Activated T-cell treated with anti-CD3 and anti-CD28 coated beads, Interleukin-2, amount 50 U/mL, for 24 hours (primary cell): Measurements from ENCODE around the gene RRM1.
A peak's percentile ranks its signal among the peaks of the same experiment; 100 is the strongest.
"Not testable (repeated sequence)": the region's sequence is repeated elsewhere in the genome, so short reads cannot be mapped to it uniquely, and the experiment has no call there.

ENCODE experiments used
- DNase-seq: peaks from one replicate; pipeline ENCODE4 v3.0.0-alpha.2; 2020
- H3K27ac Mint-ChIP-seq: 2 replicates; pipeline ENCODE4 v1.8.0; 2020; ENCODE audit warnings: mild to moderate bottlenecking, mixed read lengths
- H3K27me3 Mint-ChIP-seq: 2 replicates; pipeline ENCODE4 v1.8.0; 2020; ENCODE audit warnings: mixed read lengths
- H3K36me3 Mint-ChIP-seq: 2 replicates; pipeline ENCODE4 v1.8.0; 2020; ENCODE audit warnings: low read depth, mixed read lengths
- H3K4me1 Mint-ChIP-seq: 2 replicates; pipeline ENCODE4 v1.8.0; 2020; ENCODE audit warnings: low read depth, mixed read lengths
- H3K4me3 Mint-ChIP-seq: 2 replicates; pipeline ENCODE4 v1.8.0; 2020; ENCODE audit warnings: mild to moderate bottlenecking, moderate library complexity, mixed read lengths
- H3K9me3 Mint-ChIP-seq: 2 replicates; pipeline ENCODE4 v1.8.0; 2020; ENCODE audit warnings: mixed read lengths

Gene RRM1

GRCh38 chr11:4092026-4092425, 2.6 kb upstream of the RRM1 start:
- peak overlapping the region; percentile 91 for H3K27ac Mint-ChIP-seq
- H3K27me3 Mint-ChIP-seq: no peaks in the 10 kb centered on the region
- peaks cover 80% of the 10 kb centered on the region for H3K4me1 Mint-ChIP-seq
- peak overlapping the region; percentile 35 for H3K4me3 Mint-ChIP-seq
- peaks cover 80% of the 10 kb centered on the region for H3K36me3 Mint-ChIP-seq
- no peaks in the 10 kb centered on the region for H3K9me3 Mint-ChIP-seq
- DNase-seq: no peak

- Mint-ChIP-seq H3K27ac (peak overlapping the region; percentile 98), H3K4me3 (peak overlapping the region; percentile 99), H3K27me3 (no peaks in the 10 kb centered on the region), H3K36me3 (peaks cover 79% of the 10 kb centered on the region), H3K9me3 (no peaks in the 10 kb centered on the region), H3K4me1 (peaks cover 75% of the 10 kb centered on the region)
- no peak for DNase-seq
These were observed 866 bp upstream of the RRM1 start for GRCh38 chr11:4093519-4094347.

- Mint-ChIP-seq H3K27ac (peak overlapping the region; percentile 98), H3K4me3 (peak overlapping the region; percentile 99), H3K4me1 (peaks cover 76% of the 10 kb centered on the region), H3K36me3 (peaks cover 82% of the 10 kb centered on the region), H3K9me3 (no peaks in the 10 kb centered on the region), H3K27me3 (no peaks in the 10 kb centered on the region)
- no peak for DNase-seq
These were observed 1.1 kb downstream of the RRM1 start for GRCh38 chr11:4095509-4096230.

- Mint-ChIP-seq H3K36me3 (peaks cover 86% of the 10 kb centered on the region), H3K4me1 (peaks cover 65% of the 10 kb centered on the region), H3K9me3 (no peaks in the 10 kb centered on the region), H3K4me3 (no peak overlapping the region), H3K27ac (no peak overlapping the region), H3K27me3 (no peaks in the 10 kb centered on the region)
- DNase-seq: no peak
These were observed 3.5 kb downstream of the RRM1 start for GRCh38 chr11:4098026-4098621.

- Mint-ChIP-seq H3K27ac (no peak overlapping the region), H3K36me3 (peaks cover 90% of the 10 kb centered on the region), H3K9me3 (no peaks in the 10 kb centered on the region), H3K4me3 (no peak overlapping the region), H3K4me1 (peaks cover 46% of the 10 kb centered on the region), H3K27me3 (no peaks in the 10 kb centered on the region)
- DNase-seq: no peak
These were observed 8.1 kb downstream of the RRM1 start for GRCh38 chr11:4102711-4103110.

GRCh38 chr11:4103269-4103668, 8.7 kb downstream of the RRM1 start:
- H3K36me3 Mint-ChIP-seq: peaks cover 91% of the 10 kb centered on the region
- no peak for DNase-seq
- no peak overlapping the region for H3K4me3 Mint-ChIP-seq
- no peaks in the 10 kb centered on the region for H3K9me3 Mint-ChIP-seq
- no peak overlapping the region for H3K27ac Mint-ChIP-seq
- no peaks in the 10 kb centered on the region for H3K27me3 Mint-ChIP-seq
- peaks cover 45% of the 10 kb centered on the region for H3K4me1 Mint-ChIP-seq

GRCh38 chr11:4105916-4106315, 11.3 kb downstream of the RRM1 start:
- Mint-ChIP-seq H3K27ac (no peak overlapping the region), H3K27me3 (no peaks in the 10 kb centered on the region), H3K36me3 (peaks cover 86% of the 10 kb centered on the region), H3K4me1 (peaks cover 21% of the 10 kb centered on the region), H3K4me3 (no peak overlapping the region), H3K9me3 (no peaks in the 10 kb centered on the region)
- no peak for DNase-seq

- no peak for DNase-seq
- Mint-ChIP-seq H3K4me3 (no peak overlapping the region), H3K27ac (no peak overlapping the region), H3K9me3 (no peaks in the 10 kb centered on the region), H3K36me3 (peaks cover 88% of the 10 kb centered on the region), H3K4me1 (peaks cover 14% of the 10 kb centered on the region), H3K27me3 (no peaks in the 10 kb centered on the region)
These were observed 17.2 kb downstream of the RRM1 start for GRCh38 chr11:4111834-4112233.

- DNase-seq: no peak
- no peaks in the 10 kb centered on the region for H3K9me3 Mint-ChIP-seq
- H3K4me3 Mint-ChIP-seq: no peak overlapping the region
- H3K27me3 Mint-ChIP-seq: no peaks in the 10 kb centered on the region
- H3K4me1 Mint-ChIP-seq: peaks cover 25% of the 10 kb centered on the region
- peak overlapping the region; percentile 7 for H3K27ac Mint-ChIP-seq
- peaks cover 91% of the 10 kb centered on the region for H3K36me3 Mint-ChIP-seq
These were observed 20.5 kb downstream of the RRM1 start for GRCh38 chr11:4115128-4115527.

GRCh38 chr11:4118107-4118506, 23.5 kb downstream of the RRM1 start:
- DNase-seq: no peak
- no peak overlapping the region for H3K4me3 Mint-ChIP-seq
- H3K4me1 Mint-ChIP-seq: peaks cover 19% of the 10 kb centered on the region
- peak overlapping the region; percentile 83 for H3K27ac Mint-ChIP-seq
- no peaks in the 10 kb centered on the region for H3K27me3 Mint-ChIP-seq
- H3K36me3 Mint-ChIP-seq: peaks cover 93% of the 10 kb centered on the region
- no peaks in the 10 kb centered on the region for H3K9me3 Mint-ChIP-seq

- H3K4me3 Mint-ChIP-seq: no peak overlapping the region
- H3K27ac Mint-ChIP-seq: no peak overlapping the region
- H3K4me1 Mint-ChIP-seq: peaks cover 3% of the 10 kb centered on the region
- peaks cover 96% of the 10 kb centered on the region for H3K36me3 Mint-ChIP-seq
- H3K27me3 Mint-ChIP-seq: no peaks in the 10 kb centered on the region
- DNase-seq: no peak
- no peaks in the 10 kb centered on the region for H3K9me3 Mint-ChIP-seq
These were observed 28.6 kb downstream of the RRM1 start for GRCh38 chr11:4123218-4123617.

- no peak for DNase-seq
- no peak overlapping the region for H3K27ac Mint-ChIP-seq
These were observed 30.5 kb downstream of the RRM1 start for GRCh38 chr11:4125141-4125540.

GRCh38 chr11:4127357-4127756, 32.8 kb downstream of the RRM1 start:
- Mint-ChIP-seq H3K27ac (no peak overlapping the region), H3K36me3 (peaks cover 96% of the 10 kb centered on the region), H3K9me3 (no peaks in the 10 kb centered on the region), H3K4me1 (no peaks in the 10 kb centered on the region), H3K27me3 (no peaks in the 10 kb centered on the region), H3K4me3 (no peak overlapping the region)
- DNase-seq: no peak

More at GRCh38 chr11:4125141-4125540, 30.5 kb downstream of the RRM1 start:
- H3K4me1 Mint-ChIP-seq: no peaks in the 10 kb centered on the region
- peaks cover 96% of the 10 kb centered on the region for H3K36me3 Mint-ChIP-seq
- H3K9me3 Mint-ChIP-seq: no peaks in the 10 kb centered on the region
- no peaks in the 10 kb centered on the region for H3K27me3 Mint-ChIP-seq
- no peak overlapping the region for H3K4me3 Mint-ChIP-seq

GRCh38 chr11:4130219-4130618, 35.6 kb downstream of the RRM1 start:
- H3K9me3 Mint-ChIP-seq, H3K4me3 Mint-ChIP-seq, DNase-seq, H3K4me1 Mint-ChIP-seq, H3K27ac Mint-ChIP-seq, H3K27me3 Mint-ChIP-seq: not testable (repeated sequence)
- peaks cover 99% of the 10 kb centered on the region for H3K36me3 Mint-ChIP-seq

- no peak overlapping the region for H3K4me3 Mint-ChIP-seq
- no peaks in the 10 kb centered on the region for H3K27me3 Mint-ChIP-seq
- H3K4me1 Mint-ChIP-seq: no peaks in the 10 kb centered on the region
- H3K9me3 Mint-ChIP-seq: peaks cover 15% of the 10 kb centered on the region
- peaks cover 88% of the 10 kb centered on the region for H3K36me3 Mint-ChIP-seq
- no peak overlapping the region for H3K27ac Mint-ChIP-seq
- DNase-seq: no peak
These were observed 40.2 kb downstream of the RRM1 start for GRCh38 chr11:4134806-4135205.
